Right renal cortex interstitium (tissue), 3 donors: ENCODE results near the gene NOL4L. TPM values are rescaled to one million over a fixed set of nuclear protein-coding genes. Genes with fewer than 3 reads are reported as not detected.

Experiments used
- DNase-seq, 3 donors: peaks; one replicate each; pipeline ENCODE4 v3.0.0-alpha.2; 2013; ENCODE audit warnings: low read depth in 3 of 3, low spot score in 2 of 3
- polyA plus RNA-seq, 3 donors: library from polyadenylated mRNA; unstranded; fragments of 120-200 nt; gene quantifications; one replicate each; pipeline ENCODE4 v1.2.1, GENCODE V29; 2013; ENCODE audit not compliant: insufficient read length in 3 of 3

Gene NOL4L
- polyA plus RNA-seq, 3 donors = 42.5 to 47.7 (median 43.3) TPM

DNA sequence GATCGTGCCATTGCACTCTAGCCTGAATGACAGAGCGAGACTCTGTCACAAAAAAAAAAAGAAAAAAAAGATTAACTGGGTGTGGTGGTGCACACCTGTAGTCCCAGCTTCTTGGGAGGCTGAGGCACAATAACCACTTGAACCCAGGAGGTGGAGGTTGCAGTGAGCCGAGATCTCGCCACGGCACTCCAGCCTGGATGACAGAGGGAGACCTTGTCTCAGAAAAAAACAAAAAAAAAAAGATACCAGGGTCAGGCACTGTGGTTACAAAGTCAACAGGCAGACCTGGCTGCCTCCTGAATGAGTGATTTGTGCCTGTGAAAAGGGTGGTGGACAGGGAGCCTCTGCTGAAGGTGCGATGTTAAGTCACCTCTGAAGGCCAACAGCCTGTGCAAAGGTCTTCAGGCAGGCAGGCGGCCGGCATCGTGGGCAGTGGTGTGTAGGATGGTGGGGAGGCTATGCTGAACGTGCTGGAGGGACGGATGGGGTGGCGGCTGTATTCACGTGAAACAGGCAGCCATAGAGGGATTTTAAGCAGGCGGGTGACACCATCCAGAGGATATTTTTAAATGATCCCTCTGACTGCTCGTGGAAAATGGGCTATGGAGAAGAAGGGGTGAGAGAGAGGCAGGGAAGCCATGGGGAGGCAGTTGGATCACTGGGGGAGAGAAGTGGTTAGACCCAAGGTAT lies 41.4 kb downstream of the NOL4L start:
- no peak for DNase-seq

- DNase-seq = no peak
These were observed 42.9 kb downstream of the NOL4L start for GRCh38 chr20:32542259-32542615.

GRCh38 chr20:32541323-32542258 lies 43.5 kb downstream of the NOL4L start:
- DNase-seq = no peak

DNA sequence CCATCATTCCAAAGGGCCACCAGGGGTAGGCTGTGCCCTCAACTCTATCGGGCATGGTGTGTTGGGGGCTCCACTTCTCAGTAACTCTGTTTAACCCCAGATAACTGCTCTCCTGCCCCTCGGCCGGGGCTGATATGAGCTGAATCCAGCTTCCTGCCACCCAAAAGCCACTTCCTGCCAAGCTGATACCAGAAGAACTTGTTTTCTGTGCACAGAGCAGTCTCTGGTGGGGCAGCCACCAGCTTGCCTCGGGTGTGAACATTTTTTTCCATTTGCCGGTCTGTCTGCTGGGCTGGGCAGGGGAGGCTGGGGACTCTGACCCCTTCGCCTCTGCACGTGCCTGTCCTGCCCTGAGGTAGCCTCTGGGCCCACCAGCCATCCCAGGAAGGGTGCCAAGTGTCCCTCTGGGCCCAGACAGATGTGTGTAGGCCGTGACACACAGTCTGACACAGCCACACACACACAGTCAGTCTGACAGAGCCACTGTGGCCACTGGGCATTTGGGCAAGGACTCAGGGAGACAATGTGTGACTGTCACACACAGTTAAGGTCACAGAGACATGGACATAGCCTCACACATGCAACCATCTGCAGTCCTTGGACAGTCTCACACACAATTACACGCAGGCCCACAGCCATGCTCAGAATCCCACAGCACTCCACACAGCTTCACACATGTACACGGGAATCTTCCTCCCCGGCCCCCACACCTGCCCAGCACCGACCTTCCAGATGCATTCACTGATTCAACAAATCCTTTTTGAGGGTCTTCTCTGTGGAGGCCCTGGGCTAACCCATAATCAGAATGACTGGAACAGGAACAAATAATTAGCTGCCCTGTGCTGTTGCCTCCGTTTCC lies 45.1 kb downstream of the NOL4L start:
- DNase-seq = no peak

DNA sequence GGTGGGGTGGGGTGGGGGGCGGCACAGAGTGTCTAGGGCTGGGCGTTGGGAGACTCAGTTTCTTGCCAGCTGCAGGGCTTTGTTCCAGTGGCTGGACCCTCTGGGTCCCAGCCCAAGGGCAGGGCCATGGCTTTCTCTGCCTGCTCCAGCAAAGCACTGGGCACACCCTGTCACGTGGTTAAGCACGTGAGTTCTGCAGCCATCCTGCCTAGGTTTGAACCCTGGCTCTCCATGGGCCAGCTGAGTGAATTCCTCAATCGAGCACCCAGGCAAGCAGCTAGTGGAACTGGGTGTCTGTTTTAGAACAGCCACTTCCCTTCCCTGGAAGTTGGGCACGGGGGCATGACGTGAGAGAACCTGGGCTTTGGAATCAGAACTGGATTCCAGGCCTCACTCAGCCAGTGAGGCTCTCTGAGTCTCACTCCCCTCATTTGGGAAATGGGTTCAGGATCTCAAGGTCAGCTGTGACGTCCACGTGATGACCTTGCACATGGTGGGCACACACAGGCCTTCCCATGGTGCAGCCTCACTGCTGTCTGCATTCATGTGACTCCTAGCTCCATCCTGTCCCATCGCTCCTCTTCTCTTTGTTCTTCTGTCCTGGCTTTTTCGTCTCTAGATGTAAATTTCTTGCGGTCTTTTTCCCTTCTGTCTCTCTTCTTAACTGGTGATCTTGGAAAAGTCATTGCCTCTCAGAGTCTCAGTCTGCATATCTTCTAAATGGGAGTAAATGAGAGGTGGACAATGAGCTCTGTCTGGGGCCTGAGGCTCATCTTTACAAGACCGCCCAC lies 45.9 kb downstream of the NOL4L start:
- DNase-seq = no peak

GRCh38 chr20:32538526-32538939 lies 46.6 kb downstream of the NOL4L start:
- no peak for DNase-seq

DNA sequence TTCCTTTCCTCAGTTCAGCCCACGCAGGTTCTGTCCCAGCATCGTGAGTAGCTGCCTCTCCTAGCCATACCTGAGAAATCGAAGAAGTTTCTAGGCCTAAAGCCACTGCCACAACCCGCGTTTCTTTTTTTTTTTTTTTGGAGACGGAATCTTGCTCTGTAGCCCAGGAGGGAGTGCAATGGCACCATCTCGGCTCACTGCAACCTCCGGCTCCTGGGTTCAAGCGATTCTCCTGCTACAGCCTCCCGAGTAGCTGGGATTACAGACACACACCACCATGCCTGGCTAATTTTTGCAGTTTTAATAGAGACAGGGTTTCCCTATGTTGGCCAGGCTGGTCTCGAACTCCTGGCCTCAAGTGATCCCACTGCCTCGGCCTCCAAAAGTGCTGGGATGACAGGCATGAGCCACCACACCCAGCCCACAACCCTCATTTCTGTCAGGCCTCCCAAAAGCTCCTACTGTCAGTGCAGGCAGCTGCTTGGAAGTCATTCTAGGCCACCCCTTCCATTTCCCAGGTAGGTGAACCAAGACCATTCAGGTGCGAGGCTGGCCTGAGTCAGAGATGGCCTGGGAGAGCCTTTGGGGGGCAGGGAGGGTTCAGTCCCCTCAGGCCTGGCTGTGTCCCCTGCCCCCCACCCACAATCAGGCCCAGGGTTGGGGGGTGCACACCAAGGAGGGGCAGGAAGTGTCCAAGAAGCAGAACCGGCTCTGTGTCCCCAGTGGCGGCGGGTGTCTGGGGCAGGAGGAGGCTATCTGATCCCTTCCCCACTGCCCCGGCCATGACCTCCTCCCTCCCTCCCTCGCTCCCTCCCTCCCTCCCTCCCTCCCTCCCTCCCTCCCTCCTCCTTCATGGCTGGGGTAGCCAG lies 47.2 kb downstream of the NOL4L start:
- DNase-seq = no peak

- no peak for DNase-seq
These were observed 48.1 kb downstream of the NOL4L start for GRCh38 chr20:32536851-32537656.

- no peak for DNase-seq
These were observed 48.9 kb downstream of the NOL4L start for GRCh38 chr20:32535953-32536823.

DNA sequence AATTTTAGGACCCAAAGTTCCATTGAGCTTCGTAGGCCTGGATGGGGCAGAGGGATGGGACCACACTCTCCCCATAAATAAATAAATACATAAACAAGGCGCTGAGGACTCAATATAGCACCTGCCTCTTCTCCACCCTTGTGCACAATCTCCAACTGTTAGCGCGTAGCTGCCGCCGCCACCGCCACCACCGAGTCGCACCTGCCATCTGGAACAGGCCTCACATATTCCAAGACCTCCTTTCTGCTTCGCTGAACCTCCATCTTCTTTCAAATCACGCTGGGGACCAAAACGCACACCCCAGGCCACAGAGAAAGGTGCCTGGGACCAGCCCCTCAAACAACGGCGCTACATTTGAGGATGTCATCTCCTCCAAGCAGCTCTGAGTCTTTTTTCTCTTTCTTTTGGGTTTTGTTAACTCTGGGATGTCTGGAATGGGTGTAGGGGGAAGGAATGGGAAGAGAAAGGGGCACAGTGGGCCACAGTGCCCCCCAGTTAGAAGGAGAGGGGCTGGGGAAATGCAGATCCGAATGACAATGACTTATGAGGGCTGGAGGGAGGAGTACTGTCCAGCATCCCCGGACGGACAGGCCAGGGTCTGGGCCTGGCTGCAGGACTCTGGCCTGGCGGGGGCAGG lies 49.7 kb downstream of the NOL4L start:
- DNase-seq = no peak

DNA sequence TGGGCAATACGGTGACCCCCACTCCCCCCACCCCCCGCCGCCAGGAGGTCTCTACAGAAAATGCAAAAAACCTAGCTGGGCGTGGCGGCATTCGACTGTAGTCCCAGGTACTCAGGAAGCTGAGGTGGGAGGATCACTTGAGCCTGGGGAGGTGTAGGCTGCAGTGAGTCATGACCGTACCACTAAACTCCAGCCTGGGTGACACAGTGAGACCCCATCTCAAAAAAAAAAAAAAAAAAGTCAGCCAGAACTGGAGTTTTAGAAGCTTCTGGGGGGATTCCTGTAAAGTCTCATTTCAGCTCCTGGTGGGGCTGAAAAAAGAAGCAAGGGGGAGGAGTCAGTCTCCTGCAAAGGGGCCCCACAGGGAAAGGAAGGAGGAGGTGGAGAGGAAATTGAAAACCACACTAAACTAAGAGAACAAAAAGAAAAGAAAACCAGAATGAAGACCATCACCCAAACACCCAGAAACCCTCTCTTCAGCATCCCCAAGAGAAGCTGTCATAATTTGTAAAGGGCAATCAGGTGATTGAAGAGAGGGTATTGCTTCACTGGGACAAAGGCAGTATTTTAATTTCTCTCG lies 50.4 kb downstream of the NOL4L start:
- DNase-seq = no peak

GRCh38 chr20:32533732-32534131 lies 51.4 kb downstream of the NOL4L start:
- no peak for DNase-seq

DNA sequence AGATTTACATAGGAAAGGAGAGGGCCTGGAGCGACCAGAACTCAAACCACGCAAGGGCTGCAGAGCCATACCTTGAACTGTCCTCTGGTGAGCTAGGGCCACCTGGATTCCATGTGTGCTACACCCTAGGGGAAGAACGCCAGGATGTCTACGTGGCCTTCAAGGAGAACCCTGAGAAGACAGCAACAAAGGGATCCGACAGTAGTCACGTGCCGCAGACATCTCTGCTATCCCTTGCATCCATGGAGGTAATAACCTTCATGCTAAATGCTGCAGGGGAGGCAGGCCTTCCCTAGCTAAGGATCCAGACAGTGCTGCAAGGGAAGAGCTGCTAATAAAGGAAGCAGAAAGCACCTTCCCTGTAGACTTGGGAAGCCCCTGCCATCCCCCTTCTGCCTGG lies 52.9 kb downstream of the NOL4L start:
- no peak for DNase-seq

- no peak for DNase-seq
These were observed 56.0 kb downstream of the NOL4L start for GRCh38 chr20:32528905-32529670.

DNA sequence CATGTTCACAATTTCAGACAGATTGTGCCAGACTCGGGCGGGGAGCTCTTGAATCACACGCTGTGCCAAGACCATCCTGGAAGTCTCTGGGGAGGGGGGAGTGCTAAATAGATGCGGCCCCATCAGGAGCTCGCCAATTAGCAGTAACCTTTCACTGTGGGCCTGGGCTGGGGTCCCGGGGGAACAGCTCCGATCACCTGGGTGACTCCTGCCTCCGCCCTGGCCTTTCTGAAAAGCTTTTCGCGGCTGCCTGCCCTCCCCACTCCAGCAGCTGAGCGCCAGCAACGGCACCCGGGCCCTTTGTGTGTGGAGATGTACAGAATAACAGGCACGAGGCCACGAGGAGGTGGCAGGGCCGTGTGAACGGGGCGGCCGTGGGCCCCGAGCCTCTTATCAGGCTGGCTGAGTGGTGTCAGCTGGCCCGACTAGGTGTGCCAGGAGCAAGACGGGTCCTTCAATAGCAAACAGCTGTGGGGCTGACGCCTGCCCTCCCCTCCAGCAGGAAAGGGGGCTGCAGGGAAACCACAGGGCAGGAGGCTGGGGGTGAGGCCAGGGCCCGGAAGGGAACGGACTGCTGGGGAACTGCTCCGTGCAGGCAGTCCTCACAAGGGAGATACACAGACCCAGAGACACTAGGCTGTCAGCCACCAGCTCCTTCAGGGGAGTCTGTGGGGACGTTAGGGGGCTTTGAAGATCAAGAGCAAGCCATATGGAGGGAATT lies 56.8 kb downstream of the NOL4L start:
- DNase-seq = no peak
